Measurements from ENCODE around the gene DCP2.

DNA sequence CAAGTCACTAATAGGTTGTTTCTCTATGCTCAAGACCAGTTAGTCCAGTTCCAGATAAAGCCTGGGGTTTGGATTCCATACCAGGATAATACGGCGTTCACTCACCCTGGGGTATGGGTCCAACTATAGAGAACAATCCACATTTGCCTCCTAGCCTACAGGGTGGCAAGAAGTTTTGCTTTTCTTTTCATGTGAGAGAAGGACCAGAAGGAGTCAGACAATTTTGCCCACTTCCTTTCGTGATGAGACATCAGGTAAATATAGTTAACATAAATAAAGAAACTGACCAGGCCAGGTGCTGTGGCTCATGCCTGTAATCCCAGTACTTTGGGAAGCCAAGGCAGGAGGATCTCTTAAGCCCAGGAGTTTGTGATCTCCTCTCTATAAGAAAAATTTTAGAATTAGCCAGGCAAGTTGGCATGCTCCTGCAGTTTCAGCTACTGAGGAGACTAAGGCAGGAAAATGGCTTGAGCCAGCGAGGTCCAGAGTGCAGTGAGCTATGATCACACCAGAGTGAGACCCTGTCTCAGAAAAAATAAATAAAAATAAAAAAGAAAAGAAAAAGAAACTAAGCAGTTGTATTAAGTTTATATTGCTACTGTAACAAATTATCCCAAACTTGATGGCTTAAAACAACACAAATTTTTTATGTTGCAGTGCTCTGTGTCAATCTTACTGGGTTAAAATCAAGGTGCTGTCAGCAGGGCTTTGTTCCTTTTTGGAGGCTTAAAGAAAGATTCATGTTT is 47.1 kb upstream of the DCP2 start:
- TF ChIP-seq POLR2A (IDR thresholded peaks at IDR 0.05; ENCODE audit: low read length) (no peak), GATA1 (IDR thresholded peaks at IDR 0.05; ENCODE audit: low read depth, low read length) (no peak)
